AG04450 (cell line): ENCODE results near the gene ARF1. TPM values are rescaled to one million over a fixed set of nuclear protein-coding genes. Genes with fewer than 3 reads are reported as not detected.

ENCODE experiments used
- CTCF ChIA-PET: fragments of 300-600, 350-600 bp; formaldehyde crosslinking; extraction: SDS; loops from one replicate; lab custom pipeline; 2022; ENCODE audit warnings: antibody characterized with exemption, inconsistent platforms; lab: Charles Lee
- POLR2A ChIA-PET: fragments of 350-600 bp; formaldehyde crosslinking; extraction: SDS; loops from one replicate; lab custom pipeline; 2021; ENCODE audit warnings: antibody characterized with exemption, inconsistent platforms; lab: Yijun Ruan, JAX
- DNase-seq: peaks from one replicate; pipeline ENCODE4 v3.0.0-alpha.2; 2011; ENCODE audit warnings: low read depth, low spot score
- H3K27ac ChIP-seq: one replicate; pipeline ENCODE4 v1.5.1; 2012; ENCODE audit warnings: low read depth, low read length, control low read depth
- H3K27me3 ChIP-seq: one replicate; pipeline ENCODE4 v1.6.0; 2012; ENCODE audit warnings: low read length; ENCODE audit not compliant: control insufficient read depth, insufficient read depth
- H3K4me3 ChIP-seq: 2 replicates; pipeline ENCODE4 v1.5.1; 2011; ENCODE audit warnings: mild to moderate bottlenecking, low read depth, low read length, control low read depth
- H3K9me3 ChIP-seq: 2 replicates; pipeline ENCODE4 v1.5.1; 2012; ENCODE audit warnings: low read length; ENCODE audit not compliant: control insufficient read depth, insufficient read depth
- CTCF ChIP-seq: IDR thresholded peaks from 2 replicates; pipeline ENCODE4 v1.5.1; 2011; ENCODE audit warnings: low read depth, low read length, control low read depth, inconsistent platforms
- polyA plus RNA-seq: library from polyadenylated mRNA; depleted of rRNA; stranded (reverse); fragments of >200 nt; gene quantifications from 2 replicates; pipeline ENCODE4 v1.2.3, GENCODE V29; 2011

ARF1 gene
- polyA plus RNA-seq, 1 experiment: 445 TPM

GRCh38 chr1:228096416-228097332 is 14.2 kb downstream of the ARF1 start:
- ChIA-PET POLR2A (interaction anchor here (0.7 kb wide), 1 partner anchor 9 kb away, joined by 3 read pairs; no protein-coding TSS in a partner anchor), CTCF (no interaction called here)
- Histone ChIP-seq H3K27me3 (no peaks in the 10 kb centered on the region), H3K4me3 (no peak overlapping the region), H3K9me3 (peaks cover 24% of the 10 kb centered on the region), H3K27ac (no peak overlapping the region)
- DNase-seq: no peak
- no peak for TF ChIP-seq CTCF

GRCh38 chr1:228097333-228098081 is 15.0 kb downstream of the ARF1 start:
- Histone ChIP-seq H3K27ac (no peak overlapping the region), H3K27me3 (no peaks in the 10 kb centered on the region), H3K4me3 (no peak overlapping the region), H3K9me3 (peaks cover 24% of the 10 kb centered on the region)
- ChIA-PET POLR2A (interaction anchor here (0.6 to 1.1 kb wide), 3 partner anchors 10 to 391 kb away, joined by 3 read pairs; no protein-coding TSS in a partner anchor), CTCF (no interaction called here)
- DNase-seq: no peak
- no peak for TF ChIP-seq CTCF

GRCh38 chr1:228098323-228098931 is 15.9 kb downstream of the ARF1 start:
- POLR2A ChIA-PET: interaction anchor here (1.1 kb wide), 1 partner anchor 16 kb away, joined by 3 read pairs; no protein-coding TSS in a partner anchor
- no peak for TF ChIP-seq CTCF
- no peaks in the 10 kb centered on the region for H3K27me3 ChIP-seq
- H3K4me3 ChIP-seq: no peak overlapping the region
- peaks cover 18% of the 10 kb centered on the region for H3K9me3 ChIP-seq
- DNase-seq: no peak
- H3K27ac ChIP-seq: no peak overlapping the region
- CTCF ChIA-PET: interaction anchor here (0.5 kb wide), 1 partner anchor 368 kb away, joined by 4 read pairs; no protein-coding TSS in a partner anchor

- no peak overlapping the region for H3K27ac ChIP-seq
- no peak for DNase-seq
- H3K27me3 ChIP-seq: no peaks in the 10 kb centered on the region
- no peak for TF ChIP-seq CTCF
- no peak overlapping the region for H3K4me3 ChIP-seq
- ChIA-PET CTCF (no interaction called here), POLR2A (no interaction called here)
- H3K9me3 ChIP-seq: peaks cover 9% of the 10 kb centered on the region
Observed at GRCh38 chr1:228099331-228099732, 16.8 kb downstream of the ARF1 start.
